HG03354 (cell line): ENCODE data around the gene CANX.
"Not testable (repeated sequence)": the region's sequence is repeated elsewhere in the genome, so short reads cannot be mapped to it uniquely, and the experiment has no call there.

ENCODE experiments used
- ATAC-seq: cut with Tn5 transposase; IDR thresholded peaks from one replicate; pipeline ENCODE4 v1.9.1; 2021; ENCODE audit warnings: mild to moderate bottlenecking; ENCODE audit not compliant: unreplicated experiment, poor library complexity, severe bottlenecking

CANX gene

DNA sequence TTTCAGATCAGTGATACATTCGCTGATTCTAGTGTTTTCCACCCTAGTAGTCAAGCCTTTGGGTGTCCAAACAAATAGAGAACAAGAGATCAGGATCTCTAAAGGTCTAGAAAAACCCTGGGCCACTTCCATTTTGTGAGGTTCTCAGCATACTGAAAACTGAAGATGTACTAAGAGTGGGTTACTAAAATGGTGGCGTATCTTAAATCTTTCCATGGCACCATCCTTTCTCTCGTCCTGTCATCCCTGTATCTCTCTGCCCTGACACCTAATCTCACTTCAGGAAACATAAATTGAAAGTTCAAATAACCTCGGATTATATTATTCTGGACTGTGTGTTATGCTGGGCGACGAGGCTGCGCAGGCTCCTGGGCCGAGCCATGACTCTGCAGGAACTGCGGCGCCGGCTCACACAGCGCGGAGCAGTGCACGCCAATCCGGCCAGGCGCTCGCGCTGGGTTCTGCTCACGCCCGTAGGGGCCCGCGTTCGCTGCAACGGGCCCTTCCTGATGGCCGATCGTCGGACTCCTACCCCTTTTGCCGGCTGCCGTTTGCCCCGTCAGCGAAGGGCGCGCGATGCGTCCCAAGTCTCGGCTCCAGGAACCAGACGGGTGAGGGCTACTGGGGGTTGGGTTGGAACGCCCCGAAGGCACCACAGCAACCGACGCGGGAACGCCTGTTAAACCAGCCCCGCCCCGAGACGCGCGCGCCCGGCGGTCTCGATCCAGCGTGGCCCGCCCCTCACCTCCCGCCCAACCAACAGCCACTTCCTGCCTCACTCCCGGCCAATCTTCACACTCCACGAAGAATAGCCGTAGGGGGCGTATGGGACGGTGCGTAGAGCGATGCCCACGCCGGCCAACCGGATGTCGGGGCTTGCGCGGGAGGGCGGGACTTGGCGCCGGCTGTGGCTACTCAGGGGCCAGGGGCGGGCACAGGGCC lies 503 bp upstream of the CANX start:
- ATAC-seq: peak; percentile 89

DNA sequence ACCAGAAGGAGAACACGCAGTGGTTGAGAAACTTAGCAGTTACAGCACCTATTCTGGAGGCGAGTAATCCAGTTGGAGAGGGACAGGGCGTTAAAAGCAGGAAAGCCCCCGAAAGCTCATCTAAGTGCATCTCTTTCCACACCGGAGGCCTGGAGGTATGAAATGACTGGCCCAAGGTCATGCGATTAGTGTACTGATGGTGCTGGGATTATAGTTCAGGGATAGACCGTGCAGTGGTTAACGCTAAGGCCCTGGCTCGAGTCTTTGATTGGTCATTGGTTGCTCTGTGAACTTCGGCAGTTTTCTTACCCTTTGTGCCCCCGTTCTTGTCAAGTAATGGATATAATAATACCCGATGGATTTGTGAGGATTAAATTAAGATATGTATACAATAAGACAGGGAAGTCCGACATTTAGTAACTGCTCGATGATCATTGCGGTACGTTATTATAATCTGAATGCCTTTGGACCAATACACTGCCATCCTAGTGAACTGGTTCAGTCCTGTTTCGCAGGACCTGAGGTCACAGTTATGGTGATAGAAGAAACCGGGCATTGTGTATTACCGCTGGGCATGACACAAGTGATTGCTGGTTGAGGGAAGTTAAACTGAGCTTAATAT lies 960 bp downstream of the CANX start:
- ATAC-seq: peak; percentile 18

DNA sequence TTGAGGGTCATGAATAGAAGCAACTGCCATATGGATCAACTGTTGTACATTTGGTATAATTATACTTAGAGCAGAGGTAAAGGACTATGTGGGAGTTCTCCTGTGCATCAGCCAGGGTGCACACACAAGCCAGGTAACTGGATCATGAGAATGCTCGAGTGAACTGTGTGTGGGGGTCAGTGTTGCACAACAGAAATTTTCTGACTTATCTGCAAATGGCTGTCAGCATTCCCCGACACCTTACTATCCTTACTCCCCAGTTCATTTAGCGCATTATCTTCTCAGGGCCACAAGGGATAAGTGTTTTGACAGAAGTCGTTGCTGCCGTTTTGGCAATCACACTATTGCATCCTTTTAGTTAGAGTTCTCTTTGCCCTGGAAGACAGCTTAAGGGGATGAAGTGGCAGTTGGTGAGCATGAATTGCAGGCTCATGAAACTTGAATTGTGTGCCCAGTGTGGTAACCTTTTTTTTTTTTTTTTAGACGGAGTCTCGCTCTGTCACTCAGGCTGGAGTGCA lies 1.7 kb downstream of the CANX start:
- ATAC-seq: no peak

DNA sequence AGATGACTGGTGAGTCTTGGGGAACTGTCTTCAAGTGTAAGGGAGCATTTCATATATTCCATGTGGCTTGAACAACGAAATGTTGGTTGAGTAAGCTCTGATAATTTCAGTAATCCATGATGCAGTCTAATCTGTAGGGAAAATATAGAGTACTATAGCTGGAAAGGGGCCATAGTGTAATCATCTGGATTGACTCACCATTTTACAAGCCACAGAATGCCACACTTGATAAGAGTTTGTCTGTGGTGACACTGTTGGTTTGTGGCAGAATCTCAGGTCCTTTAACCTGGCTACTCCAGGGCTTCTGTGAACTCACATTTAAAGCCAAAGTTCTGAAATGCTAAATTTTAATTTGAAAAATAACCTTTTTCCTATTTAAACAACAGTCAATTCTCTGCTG lies 17.5 kb downstream of the CANX start:
- no peak for ATAC-seq

DNA sequence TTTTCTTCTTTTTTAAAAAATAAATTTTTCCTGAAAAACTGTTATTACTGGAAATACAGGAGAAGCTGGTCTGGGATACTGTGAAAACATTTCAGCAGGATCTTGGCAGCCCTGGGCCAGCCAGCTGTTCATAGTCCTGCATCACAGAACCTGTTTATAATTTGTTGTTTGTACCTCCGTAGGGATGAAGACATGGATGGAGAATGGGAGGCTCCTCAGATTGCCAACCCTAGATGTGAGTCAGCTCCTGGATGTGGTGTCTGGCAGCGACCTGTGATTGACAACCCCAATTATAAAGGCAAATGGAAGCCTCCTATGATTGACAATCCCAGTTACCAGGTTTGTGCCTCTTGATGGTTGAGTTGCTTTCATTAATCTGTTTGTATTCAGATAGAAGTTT lies 21.5 kb downstream of the CANX start:
- no peak for ATAC-seq

DNA sequence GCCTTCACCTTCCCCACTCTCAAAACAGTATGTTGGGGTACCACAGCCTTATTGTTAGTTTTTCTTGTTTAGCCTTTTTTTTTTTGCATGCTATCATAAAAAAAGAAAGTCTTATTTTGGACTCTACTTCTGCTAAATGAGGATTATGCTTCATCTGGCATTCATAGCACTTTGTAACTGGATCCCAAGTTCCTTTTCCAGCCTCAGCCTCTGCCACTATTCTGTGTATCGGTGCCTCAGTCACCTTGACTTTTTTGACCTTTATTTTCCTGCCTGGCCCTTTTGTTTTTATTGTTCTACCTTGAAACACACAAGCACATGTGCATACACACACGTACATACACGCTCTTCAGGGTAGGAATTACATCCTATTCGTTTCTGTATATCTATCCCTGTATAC lies 25.4 kb downstream of the CANX start:
- ATAC-seq: no peak

DNA sequence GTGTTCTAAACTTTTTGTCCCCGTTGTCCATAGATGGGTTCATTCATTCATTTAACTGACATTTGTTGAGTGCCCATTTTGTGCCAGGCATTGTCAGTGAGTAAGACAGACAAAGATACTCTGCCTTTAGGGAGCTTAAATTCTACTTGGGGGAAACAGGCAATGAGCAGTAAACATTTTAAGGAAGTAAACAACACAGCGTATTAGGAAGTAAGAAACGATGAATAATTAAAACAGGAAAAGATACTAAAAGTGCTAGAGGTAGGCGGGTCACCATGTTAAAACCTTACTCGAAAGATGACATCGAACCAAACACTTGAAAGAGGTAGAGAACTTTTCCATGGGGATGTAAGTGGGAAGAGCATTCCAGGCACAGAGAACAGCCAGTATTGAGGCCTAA lies 28.3 kb downstream of the CANX start:
- no peak for ATAC-seq

DNA sequence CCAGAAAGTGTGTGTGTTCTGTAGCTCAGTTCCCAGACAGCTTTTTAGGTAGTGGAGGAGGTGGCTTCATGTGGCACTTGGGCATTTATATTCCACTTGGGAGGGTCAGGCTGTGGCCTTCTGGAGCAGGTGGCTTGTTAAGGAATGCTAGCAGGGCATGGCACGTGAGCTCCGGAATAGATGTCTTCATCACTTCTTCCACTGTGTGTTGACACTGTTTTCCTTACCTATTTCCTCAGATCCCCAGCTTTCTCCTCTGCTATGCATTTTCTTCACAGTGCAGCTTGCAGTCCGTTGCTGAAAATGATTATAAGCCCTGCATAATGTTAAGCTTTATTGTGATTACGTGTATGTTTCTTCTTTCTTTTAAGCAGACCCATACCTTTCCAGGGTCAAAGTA lies 30.5 kb downstream of the CANX start:
- no peak for ATAC-seq

DNA sequence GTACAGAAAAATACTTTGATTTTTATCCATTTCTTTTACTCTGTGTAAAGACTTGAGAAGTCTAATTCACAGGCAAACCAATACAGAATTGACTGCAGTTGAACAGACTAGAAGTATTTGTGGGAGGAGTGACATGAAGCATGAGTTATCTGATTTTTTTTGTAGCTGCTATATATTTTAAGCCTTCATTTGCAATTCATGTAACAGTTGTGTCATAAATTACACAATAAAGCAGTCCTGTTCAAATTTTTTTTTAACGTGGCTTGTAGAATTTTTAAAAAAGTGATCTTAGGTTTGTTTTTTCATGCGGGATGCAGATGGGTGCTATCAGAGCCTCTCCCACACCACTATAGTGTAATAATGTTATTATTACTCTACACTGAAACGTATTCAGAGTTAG lies 31.0 kb downstream of the CANX start:
- no peak for ATAC-seq

DNA sequence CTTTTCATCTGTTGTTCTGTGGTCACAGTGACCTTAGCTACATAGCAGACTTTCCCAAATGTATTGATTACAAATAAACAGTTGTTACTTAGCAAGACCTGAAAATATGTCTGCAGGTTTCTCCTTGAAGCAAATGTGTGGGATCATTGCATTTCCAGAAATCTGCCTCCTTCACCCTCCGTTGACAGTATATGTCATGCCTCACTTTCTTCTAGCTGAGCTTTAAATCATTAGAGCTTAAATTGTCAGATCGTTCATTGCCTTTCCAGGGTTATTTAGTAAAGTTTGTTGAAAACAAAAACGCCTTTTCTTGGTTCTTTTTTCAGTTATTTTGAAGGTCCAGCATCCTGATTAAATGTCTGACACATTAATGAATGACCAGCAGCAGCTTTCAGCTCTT lies 31.6 kb downstream of the CANX start:
- no peak for ATAC-seq

DNA sequence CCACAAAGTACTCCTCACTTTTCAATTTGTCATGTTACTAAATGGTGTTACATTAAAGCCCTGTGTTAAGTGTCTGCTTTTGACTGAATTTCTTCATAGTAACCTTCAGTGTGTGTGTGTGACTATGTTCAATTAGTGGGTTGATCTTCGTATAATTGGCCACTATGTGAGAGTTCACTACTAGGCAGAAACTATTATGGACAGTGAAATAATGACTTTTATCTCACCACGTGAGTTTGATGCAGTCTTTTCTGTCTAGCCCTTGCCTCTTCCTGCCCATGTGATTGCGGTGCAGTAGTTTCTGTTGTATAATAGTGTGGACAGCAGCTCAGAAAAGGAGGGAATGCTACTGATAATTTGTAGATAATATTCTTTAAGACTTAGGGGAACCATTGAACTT lies 32.1 kb downstream of the CANX start:
- no peak for ATAC-seq

DNA sequence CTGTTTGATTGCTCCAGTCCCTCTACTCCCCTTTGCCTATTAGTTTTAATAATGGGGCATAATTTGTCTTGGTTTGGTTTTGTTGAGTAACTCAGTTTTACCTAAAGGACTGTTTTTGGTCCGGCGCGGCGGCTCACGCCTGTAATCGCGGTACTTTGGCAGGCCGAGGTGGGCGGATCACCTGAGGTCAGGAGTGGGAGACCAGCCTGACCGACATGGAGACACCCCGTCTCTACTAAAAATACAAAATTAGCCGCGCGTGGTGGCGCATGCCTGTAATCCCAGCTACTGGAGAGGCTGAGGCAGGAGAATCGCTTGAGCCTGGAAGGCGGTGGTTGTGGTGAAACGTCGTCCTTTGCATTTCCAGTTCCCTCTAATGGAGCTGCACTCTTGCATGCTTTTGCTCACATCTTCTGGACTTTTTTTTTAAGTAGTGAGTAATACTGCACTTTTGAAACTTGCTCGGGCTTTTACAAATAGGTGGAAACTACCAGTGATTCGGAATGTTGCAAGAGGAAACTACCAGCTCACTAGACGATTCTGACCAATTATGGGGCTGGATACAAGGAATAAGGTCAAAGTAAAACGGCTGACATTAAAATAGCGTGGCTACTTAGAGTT lies 33.1 kb downstream of the CANX start:
- ATAC-seq: peak; percentile 22

DNA sequence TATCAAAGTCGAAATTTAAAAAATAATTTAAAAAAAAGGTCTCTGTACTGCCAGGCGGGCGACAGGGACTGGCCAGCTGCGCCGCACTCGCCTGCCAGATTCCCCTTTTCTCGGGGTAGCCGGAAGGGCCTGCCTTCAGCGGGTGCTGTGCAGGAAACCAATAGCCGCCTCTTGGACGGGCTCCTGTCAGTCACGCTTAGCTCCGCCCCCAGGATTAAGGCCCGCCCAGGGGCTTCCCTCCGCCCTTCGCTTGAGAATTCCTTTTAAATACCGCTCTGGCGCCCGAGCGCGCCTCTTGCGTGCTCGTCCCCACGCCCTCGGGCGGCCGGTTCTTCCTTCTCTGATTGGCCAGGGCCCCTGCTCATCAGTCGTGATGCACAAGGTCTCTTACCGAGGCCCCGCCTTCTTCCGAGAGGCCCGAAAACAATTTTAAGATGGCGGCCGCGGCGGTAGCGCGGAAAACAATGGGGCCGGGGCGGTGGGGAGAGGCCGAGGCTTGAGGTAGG lies 33.7 kb downstream of the CANX start, which contains the start of gene MAML1:
Gene MAML1, plus strand, starts transcription at position 411 of the 506 bp plus-strand sequence. CDS start 291 bp downstream, outside the sequence.
- ATAC-seq: peak; percentile 95

DNA sequence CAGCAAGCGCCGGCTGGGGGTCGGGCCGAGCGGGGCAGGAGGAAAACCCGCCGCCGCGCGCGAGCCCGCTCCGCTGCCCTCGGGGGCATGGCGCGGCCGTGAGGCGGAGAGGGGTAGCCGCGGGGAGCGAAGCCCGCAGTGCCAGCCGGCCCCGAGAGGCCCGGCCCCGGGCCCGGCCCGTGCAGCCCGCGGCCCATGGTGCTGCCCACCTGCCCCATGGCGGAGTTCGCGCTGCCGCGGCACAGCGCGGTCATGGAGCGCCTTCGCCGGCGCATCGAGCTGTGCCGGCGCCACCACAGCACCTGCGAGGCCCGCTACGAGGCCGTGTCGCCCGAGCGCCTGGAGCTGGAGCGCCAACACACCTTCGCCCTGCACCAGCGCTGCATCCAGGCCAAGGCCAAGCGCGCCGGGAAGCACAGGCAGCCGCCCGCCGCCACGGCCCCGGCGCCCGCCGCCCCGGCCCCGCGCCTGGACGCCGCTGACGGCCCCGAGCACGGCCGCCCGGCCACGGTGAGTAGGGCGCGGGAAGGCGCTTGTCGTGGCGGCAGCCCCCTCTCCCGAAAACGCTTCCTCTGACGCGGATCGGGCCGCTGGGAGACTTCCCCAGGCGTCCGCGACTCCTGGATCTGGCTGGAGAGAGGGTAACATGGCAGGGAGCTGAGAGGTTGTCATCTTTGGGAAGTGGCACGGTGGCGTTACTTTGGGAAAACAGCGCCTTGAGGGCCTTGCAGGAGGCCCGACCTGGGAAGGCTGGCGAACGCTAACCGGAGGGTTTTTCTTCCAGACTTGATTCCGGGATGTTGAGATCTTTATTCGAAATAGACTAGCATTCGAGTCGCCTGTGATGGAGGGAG lies 34.4 kb downstream of the CANX start:
- ATAC-seq: peak; percentile 32

DNA sequence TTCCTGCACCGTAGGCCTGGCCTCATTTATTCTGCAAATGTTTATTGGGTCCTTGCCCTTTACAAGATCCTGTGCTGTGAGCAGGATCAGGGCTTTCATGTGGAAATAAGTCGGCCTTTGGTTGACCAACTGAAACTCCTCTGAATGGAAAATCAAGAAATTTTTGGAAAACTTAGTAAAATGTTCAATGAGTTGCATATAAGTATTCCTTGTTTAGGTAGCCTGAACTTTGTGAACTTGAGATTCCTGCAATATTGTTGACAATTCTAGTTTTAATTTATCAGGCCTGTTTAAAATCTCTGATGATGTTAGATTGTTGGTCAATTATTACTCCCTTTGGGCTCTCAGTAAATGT lies 35.0 kb downstream of the CANX start:
- ATAC-seq: no peak

DNA sequence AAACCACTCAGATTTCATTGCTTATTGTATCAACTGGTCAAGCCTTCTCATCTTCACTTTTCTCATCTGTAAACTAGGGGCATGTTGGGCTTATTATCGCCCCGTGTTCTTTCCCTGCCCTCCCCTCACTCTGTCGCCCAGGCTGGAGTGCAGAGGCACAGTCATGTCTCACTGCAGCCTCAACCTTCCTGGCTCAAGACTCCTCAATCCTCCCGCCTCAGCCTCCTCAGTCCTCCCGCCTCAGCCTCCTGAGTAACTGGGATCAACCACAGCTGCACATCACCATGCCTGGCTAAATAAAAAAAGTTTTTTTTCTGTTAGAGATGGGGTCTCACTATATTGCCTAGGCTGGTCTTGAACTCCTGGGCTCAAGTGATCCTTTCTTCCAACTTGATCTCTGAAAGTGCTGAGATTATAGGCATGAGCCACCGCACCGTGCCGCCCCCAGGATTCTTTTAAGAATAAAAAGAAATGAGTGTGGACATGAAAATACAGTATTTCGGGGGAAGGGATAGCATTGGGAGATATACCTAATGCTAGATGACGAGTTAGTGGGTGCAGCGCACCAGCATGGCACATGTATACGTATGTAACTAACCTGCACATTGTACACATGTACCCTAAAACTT lies 35.9 kb downstream of the CANX start:
- no peak for ATAC-seq

DNA sequence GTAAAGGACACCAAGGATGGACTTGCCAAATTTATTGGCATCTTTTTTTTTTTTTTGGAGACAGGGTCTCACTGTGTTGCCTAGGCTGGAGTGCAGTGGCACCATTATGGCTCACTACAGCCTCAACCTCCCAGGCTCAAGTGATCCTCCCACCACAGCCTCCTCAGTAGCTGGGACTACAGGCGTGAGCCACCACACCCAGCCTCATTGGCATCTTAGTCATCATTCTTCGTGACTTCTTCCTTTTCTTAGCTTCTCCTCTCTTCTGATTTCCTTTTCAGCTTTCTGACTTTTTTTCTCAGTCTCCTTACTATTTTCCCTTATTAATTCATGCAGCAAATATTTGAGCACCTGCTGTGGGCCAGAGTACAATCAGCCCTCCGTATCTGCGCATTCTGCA lies 40.0 kb downstream of the CANX start:
- ATAC-seq: no peak

DNA sequence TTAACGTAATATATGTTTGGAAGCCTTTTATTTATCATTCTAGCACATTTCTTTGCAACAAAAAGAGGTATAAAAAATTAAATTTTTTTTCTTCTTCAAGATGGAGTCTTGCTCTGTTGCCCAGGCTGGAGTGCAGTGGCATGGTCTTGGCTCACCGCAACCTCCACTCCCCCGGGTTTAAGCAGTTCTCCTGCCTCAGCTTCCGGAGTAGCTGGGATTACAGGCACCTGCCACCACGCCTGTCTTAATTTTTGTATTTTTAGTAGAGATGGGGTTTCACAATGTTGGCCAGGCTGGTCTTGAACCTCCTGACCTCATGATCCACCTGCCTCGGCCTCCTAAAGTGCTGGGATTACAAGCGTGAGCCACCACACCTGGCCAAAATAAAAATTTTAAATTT lies 45.3 kb downstream of the CANX start:
- ATAC-seq: not testable (repeated sequence)

DNA sequence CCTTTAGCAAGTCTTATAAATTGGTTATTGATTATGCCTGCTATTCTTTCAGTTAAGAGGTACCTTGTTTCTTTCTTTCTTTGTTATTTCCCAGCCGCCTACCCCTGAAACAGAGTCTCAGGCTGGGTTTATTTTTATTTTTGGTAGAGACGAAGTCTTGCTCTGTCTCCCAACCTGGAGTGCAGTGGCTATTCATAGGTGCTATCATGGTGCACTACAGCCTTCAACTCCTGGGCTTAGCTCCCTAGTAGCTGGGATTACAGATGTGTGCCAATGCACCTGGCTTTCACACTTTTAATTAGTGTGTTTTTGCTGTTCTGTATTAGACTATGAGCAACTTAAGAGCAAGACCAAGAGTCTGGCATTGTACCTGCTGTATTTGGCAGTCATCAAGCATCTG lies 48.1 kb downstream of the CANX start:
- no peak for ATAC-seq
